GM19328 (cell line): ENCODE results near the gene SLC45A2.
"Not testable (repeated sequence)": the region's sequence is repeated elsewhere in the genome, so short reads cannot be mapped to it uniquely, and the experiment has no call there.

Experiments
- ATAC-seq: cut with Tn5 transposase; IDR thresholded peaks from one replicate; pipeline ENCODE4 v1.9.1; 2021; ENCODE audit warnings: mild to moderate bottlenecking, moderate library complexity; ENCODE audit not compliant: unreplicated experiment

SLC45A2 gene

GRCh38 chr5:33931136-33931535, 53.4 kb downstream of the SLC45A2 start:
- ATAC-seq = no peak

- ATAC-seq = no peak
Measured at GRCh38 chr5:33929925-33930690, 54.4 kb downstream of the SLC45A2 start.

GRCh38 chr5:33928283-33928682, 56.2 kb downstream of the SLC45A2 start:
- ATAC-seq = no peak

- no peak for ATAC-seq
Measured at GRCh38 chr5:33927685-33928084, 56.8 kb downstream of the SLC45A2 start.

GRCh38 chr5:33925278-33925677, 59.2 kb downstream of the SLC45A2 start:
- no peak for ATAC-seq

GRCh38 chr5:33921002-33921401, 63.5 kb downstream of the SLC45A2 start:
- ATAC-seq = no peak

GRCh38 chr5:33914844-33915243, 69.6 kb downstream of the SLC45A2 start:
- not testable (repeated sequence) for ATAC-seq

- ATAC-seq = not testable (repeated sequence)
Measured at GRCh38 chr5:33906248-33906647, 78.2 kb downstream of the SLC45A2 start.

GRCh38 chr5:33905381-33905780, 79.1 kb downstream of the SLC45A2 start:
- no peak for ATAC-seq

GRCh38 chr5:33903118-33903517, 81.4 kb downstream of the SLC45A2 start:
- no peak for ATAC-seq

GRCh38 chr5:33901156-33901555, 83.3 kb downstream of the SLC45A2 start:
- no peak for ATAC-seq
